ENCODE data around the gene ELMO1.

ELMO1 gene

DNA sequence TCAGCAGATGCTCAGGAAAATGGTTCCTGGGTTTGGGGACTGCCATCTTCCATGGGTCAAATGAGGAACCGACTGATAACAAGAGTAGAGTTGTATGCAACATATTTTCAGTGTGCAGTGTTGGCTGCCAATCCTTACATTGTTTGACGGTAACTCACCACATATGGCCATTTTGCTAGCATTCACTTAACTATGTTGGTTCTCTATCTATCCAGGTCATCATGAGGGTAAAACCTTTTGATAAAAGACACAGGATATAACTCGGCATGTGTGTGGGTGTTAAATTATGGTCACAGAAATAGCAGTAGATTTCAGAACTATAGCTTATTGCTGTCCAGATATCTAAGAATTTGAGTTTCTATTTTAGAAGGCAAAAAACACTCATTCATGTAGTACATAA lies 583.6 kb downstream of the ELMO1 start:
- no peak overlapping the region for H3K9ac ChIP-seq
- no peak overlapping the region for H3K27ac ChIP-seq

DNA sequence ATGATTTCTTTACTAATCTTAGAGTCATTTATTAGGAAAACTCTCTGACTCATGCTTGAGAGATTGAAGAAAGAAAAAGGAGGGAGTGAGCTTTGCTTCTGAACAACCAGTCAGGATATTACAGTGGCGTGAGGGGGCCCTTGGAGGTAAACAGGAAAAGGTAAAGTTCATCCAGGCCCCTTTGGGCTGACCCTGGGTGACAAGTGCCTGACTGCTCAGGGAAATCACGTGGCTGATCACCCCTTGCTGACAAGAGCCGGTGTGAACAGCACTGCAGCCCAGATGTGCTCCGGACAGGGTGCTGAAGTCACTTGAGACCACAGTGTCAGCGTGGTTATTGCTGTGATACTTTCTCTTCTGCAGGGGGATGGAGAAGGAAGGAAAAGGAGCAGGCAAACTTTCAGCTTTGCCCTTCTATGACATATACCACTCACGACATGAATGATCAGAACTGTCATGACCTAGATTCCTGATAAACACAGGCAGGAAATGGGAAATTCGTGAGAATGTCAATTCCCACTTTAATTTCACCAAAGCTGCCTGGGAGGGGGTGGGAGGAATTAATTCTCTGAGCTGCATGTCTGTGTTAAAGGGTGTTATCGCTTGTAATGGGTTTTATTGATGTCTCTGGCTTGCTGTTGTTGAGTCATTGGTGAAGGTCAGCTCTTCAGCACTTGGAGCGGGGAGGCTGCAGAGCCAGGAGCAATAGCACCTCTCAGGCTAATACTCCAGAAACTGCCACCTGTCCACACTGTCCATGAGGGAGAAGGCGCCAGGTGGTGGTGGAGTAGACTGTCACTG lies 584.6 kb downstream of the ELMO1 start:
- Histone ChIP-seq H3K27me3 (ENCODE audit: control insufficient read depth, insufficient read depth, low read length) (no peaks in the 10 kb centered on the region), H3K36me3 (ENCODE audit: control insufficient read depth, insufficient read depth, low read length) (no peaks in the 10 kb centered on the region), H3K4me2 (ENCODE audit: low read length) (no peak overlapping the region), H3K9ac (no peak overlapping the region), H2AFZ (no peak overlapping the region), H3K4me3 (ENCODE audit: low read depth, low read length) (no peak overlapping the region), H3K9me3 (ENCODE audit: control insufficient read depth, low read length) (no peaks in the 10 kb centered on the region), H3K4me1 (peaks cover 2% of the 10 kb centered on the region), H3K27ac (no peak overlapping the region), H3K79me2 (no peaks in the 10 kb centered on the region)
- TF ChIP-seq, protein P1, sequence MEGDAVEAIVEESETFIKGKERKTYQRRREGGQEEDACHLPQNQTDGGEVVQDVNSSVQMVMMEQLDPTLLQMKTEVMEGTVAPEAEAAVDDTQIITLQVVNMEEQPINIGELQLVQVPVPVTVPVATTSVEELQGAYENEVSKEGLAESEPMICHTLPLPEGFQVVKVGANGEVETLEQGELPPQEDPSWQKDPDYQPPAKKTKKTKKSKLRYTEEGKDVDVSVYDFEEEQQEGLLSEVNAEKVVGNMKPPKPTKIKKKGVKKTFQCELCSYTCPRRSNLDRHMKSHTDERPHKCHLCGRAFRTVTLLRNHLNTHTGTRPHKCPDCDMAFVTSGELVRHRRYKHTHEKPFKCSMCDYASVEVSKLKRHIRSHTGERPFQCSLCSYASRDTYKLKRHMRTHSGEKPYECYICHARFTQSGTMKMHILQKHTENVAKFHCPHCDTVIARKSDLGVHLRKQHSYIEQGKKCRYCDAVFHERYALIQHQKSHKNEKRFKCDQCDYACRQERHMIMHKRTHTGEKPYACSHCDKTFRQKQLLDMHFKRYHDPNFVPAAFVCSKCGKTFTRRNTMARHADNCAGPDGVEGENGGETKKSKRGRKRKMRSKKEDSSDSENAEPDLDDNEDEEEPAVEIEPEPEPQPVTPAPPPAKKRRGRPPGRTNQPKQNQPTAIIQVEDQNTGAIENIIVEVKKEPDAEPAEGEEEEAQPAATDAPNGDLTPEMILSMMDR (IDR thresholded peaks at IDR 0.05): no peak

More for the DNA sequence above, 583.6 kb downstream of the ELMO1 start:
- Histone ChIP-seq H3K4me1 (peaks cover 2% of the 10 kb centered on the region), H3K4me3 (ENCODE audit: low read depth, low read length) (no peak overlapping the region), H3K27me3 (ENCODE audit: control insufficient read depth, insufficient read depth, low read length) (no peaks in the 10 kb centered on the region), H3K36me3 (ENCODE audit: control insufficient read depth, insufficient read depth, low read length) (no peaks in the 10 kb centered on the region), H2AFZ (no peak overlapping the region), H3K79me2 (no peaks in the 10 kb centered on the region), H3K9me3 (ENCODE audit: control insufficient read depth, low read length) (no peaks in the 10 kb centered on the region), H3K4me2 (ENCODE audit: low read length) (no peak overlapping the region)
- TF ChIP-seq, protein P1 (IDR thresholded peaks at IDR 0.05): no peak

GRCh38 chr7:36862771-36863261 lies 585.8 kb downstream of the ELMO1 start:
- H3K36me3 ChIP-seq (ENCODE audit: control insufficient read depth, insufficient read depth, low read length): no peaks in the 10 kb centered on the region

GRCh38 chr7:36861656-36862055 lies 587.0 kb downstream of the ELMO1 start:
- no peaks in the 10 kb centered on the region for H3K36me3 ChIP-seq (ENCODE audit: control insufficient read depth, insufficient read depth, low read length)
- no peak overlapping the region for H3K9ac ChIP-seq
- peaks cover 2% of the 10 kb centered on the region for H3K4me1 ChIP-seq
- H3K27me3 ChIP-seq (ENCODE audit: control insufficient read depth, insufficient read depth, low read length): no peaks in the 10 kb centered on the region
- H3K79me2 ChIP-seq: no peaks in the 10 kb centered on the region
- no peak overlapping the region for H2AFZ ChIP-seq
- no peak overlapping the region for H3K4me2 ChIP-seq (ENCODE audit: low read length)
- H3K9me3 ChIP-seq (ENCODE audit: control insufficient read depth, low read length): no peaks in the 10 kb centered on the region
- H3K4me3 ChIP-seq (ENCODE audit: low read depth, low read length): no peak overlapping the region
- TF ChIP-seq, protein P1 (IDR thresholded peaks at IDR 0.05): no peak
- no peak overlapping the region for H3K27ac ChIP-seq

More at GRCh38 chr7:36862771-36863261, 585.8 kb downstream of the ELMO1 start:
- Histone ChIP-seq H2AFZ (no peak overlapping the region), H3K27ac (no peak overlapping the region), H3K4me1 (peaks cover 2% of the 10 kb centered on the region), H3K4me3 (ENCODE audit: low read depth, low read length) (no peak overlapping the region), H3K27me3 (ENCODE audit: control insufficient read depth, insufficient read depth, low read length) (no peaks in the 10 kb centered on the region), H3K9ac (no peak overlapping the region), H3K79me2 (no peaks in the 10 kb centered on the region), H3K4me2 (ENCODE audit: low read length) (no peak overlapping the region), H3K9me3 (ENCODE audit: control insufficient read depth, low read length) (no peaks in the 10 kb centered on the region)
- TF ChIP-seq, protein P1 (IDR thresholded peaks at IDR 0.05): no peak
